Tibial nerve (tissue), 4 donors: ENCODE measurements around the gene CACNA2D2.

Source experiments
- EP300 ChIP-seq, 2 donors: sonication (generic); formaldehyde crosslinking; IDR thresholded peaks; one replicate each; pipeline ENCODE4 v1.6.1; 2017; ENCODE audit warnings: antibody characterized with exemption in 2 of 2, mild to moderate bottlenecking in 1 of 2
- POLR2A ChIP-seq, 2 donors: fragments of 450-650 bp; IDR thresholded peaks; one replicate each; pipeline ENCODE4 v1.6.1; 2017; ENCODE audit warnings: antibody characterized with exemption in 2 of 2, mild to moderate bottlenecking in 2 of 2, moderate library complexity in 2 of 2
- TF ChIP-seq, protein P1 (sequence below), 5 experiments: fragments of 200-600 bp in 3 of 5; fragments of 450-650 bp in 2 of 5; sonication (generic) in 3 of 5; IDR thresholded peaks; one replicate each; pipeline ENCODE4 v1.5.1; 2016 to 2019; ENCODE audit warnings: antibody characterized with exemption in 5 of 5, mild to moderate bottlenecking in 3 of 5, moderate library complexity in 2 of 5

DNA sequence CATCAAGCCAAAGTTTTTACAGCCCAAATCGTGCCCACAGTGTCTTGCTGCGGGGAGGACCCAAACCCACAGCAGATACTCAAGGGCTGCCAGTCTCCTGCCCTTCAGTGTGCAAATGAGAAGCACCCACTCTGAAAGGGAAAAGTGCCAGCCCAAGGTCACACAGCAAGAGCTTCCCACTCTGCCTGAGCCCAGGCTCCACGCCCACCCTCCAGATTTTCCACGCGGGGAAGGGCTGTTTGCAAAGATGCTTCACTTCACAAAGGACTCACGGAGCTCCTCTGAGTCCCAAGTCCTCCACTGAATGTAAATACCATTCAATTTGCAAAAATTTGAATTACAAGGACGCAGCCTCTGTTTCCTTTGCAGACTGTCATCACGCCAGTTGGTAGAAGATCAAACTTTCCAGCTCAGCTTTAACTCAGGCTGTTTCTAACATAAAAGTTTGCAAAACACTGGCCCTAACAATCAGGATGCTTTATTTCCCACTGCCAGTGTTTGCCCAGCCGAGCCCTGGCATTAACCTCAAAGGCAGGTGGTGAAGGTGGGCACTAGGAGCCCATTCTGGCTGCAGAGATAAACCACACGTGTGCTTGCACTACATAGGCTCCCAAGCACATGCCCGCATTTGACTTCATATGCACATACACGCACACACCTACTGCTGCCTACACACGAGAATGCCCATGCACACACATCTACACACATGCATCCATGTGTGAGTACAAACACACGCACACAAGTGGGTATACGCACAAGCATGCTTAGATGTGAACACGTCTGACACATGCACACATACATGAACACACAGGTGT, 7.6 kb downstream of the CACNA2D2 start:
- TF ChIP-seq, protein P1, sequence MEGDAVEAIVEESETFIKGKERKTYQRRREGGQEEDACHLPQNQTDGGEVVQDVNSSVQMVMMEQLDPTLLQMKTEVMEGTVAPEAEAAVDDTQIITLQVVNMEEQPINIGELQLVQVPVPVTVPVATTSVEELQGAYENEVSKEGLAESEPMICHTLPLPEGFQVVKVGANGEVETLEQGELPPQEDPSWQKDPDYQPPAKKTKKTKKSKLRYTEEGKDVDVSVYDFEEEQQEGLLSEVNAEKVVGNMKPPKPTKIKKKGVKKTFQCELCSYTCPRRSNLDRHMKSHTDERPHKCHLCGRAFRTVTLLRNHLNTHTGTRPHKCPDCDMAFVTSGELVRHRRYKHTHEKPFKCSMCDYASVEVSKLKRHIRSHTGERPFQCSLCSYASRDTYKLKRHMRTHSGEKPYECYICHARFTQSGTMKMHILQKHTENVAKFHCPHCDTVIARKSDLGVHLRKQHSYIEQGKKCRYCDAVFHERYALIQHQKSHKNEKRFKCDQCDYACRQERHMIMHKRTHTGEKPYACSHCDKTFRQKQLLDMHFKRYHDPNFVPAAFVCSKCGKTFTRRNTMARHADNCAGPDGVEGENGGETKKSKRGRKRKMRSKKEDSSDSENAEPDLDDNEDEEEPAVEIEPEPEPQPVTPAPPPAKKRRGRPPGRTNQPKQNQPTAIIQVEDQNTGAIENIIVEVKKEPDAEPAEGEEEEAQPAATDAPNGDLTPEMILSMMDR (IDR thresholded peaks at IDR 0.05): no peak
- no peak for TF ChIP-seq POLR2A (IDR thresholded peaks at IDR 0.05)
- TF ChIP-seq EP300 (IDR thresholded peaks at IDR 0.05): no peak
